HEK293 (cell line): ENCODE results near the gene SLC9A4.

Source experiments
- GLI2 ChIP-seq: fragments of 450-650 bp; formaldehyde crosslinking; IDR thresholded peaks from 2 replicates; pipeline ENCODE4; 2017; ENCODE audit warnings: missing biosample characterization, missing genetic modification characterization, low read depth, borderline replicate concordance
- HOXA7 ChIP-seq: sonication (generic); formaldehyde crosslinking; IDR thresholded peaks from 2 replicates; pipeline ENCODE4 v1.8.1; 2022; ENCODE audit warnings: missing genetic modification reagents, borderline replicate concordance
- YY1 ChIP-seq: fragments of 450-650 bp; formaldehyde crosslinking; IDR thresholded peaks from 2 replicates; pipeline ENCODE4 v1.5.1; 2018; ENCODE audit warnings: missing biosample characterization, missing genetic modification characterization
- ZNF404 ChIP-seq: fragments of 450-650 bp; formaldehyde crosslinking; IDR thresholded peaks from 2 replicates; pipeline ENCODE4 v1.5.1; 2017; ENCODE audit warnings: missing biosample characterization, missing genetic modification characterization
- ZNF423 ChIP-seq: fragments of 450-650 bp; formaldehyde crosslinking; IDR thresholded peaks from 2 replicates; pipeline ENCODE4 v1.5.1; 2016; ENCODE audit warnings: missing biosample characterization, missing genetic modification characterization
- ZNF561 ChIP-seq: fragments of 450-650 bp; IDR thresholded peaks from 2 replicates; pipeline ENCODE4 v1.5.1; 2018; ENCODE audit warnings: missing biosample characterization, missing genetic modification characterization, borderline replicate concordance
- ZNF626 ChIP-seq: fragments of 450-650 bp; sonication (Bioruptor Pico); formaldehyde crosslinking; IDR thresholded peaks from 2 replicates; pipeline ENCODE4 v1.5.1; 2018; ENCODE audit warnings: missing biosample characterization, missing genetic modification characterization, inconsistent platforms
- ZNF639 ChIP-seq: fragments of 450-650 bp; formaldehyde crosslinking; IDR thresholded peaks from 2 replicates; pipeline ENCODE4 v1.5.1; 2016; ENCODE audit warnings: missing biosample characterization, missing genetic modification characterization
- ZSCAN18 ChIP-seq: fragments of 450-650 bp; formaldehyde crosslinking; IDR thresholded peaks from 2 replicates; pipeline ENCODE4 v1.5.1; 2016; ENCODE audit warnings: missing biosample characterization, missing genetic modification characterization
- TF ChIP-seq, protein P1 (sequence below): fragments of 450-650 bp; formaldehyde crosslinking; IDR thresholded peaks from 2 replicates; pipeline ENCODE4 v1.5.1; 2016; ENCODE audit warnings: missing biosample characterization, missing genetic modification characterization
- TF ChIP-seq, protein P2 (sequence below): fragments of 450-650 bp; formaldehyde crosslinking; IDR thresholded peaks from 2 replicates; pipeline ENCODE4 v1.5.1; 2016; ENCODE audit warnings: missing biosample characterization, missing genetic modification characterization

GRCh38 chr2:102540882-102541281 is 67.9 kb downstream of the SLC9A4 start:
- no peak for TF ChIP-seq YY1 (tag by site-specific recombination)
- TF ChIP-seq, protein P1, sequence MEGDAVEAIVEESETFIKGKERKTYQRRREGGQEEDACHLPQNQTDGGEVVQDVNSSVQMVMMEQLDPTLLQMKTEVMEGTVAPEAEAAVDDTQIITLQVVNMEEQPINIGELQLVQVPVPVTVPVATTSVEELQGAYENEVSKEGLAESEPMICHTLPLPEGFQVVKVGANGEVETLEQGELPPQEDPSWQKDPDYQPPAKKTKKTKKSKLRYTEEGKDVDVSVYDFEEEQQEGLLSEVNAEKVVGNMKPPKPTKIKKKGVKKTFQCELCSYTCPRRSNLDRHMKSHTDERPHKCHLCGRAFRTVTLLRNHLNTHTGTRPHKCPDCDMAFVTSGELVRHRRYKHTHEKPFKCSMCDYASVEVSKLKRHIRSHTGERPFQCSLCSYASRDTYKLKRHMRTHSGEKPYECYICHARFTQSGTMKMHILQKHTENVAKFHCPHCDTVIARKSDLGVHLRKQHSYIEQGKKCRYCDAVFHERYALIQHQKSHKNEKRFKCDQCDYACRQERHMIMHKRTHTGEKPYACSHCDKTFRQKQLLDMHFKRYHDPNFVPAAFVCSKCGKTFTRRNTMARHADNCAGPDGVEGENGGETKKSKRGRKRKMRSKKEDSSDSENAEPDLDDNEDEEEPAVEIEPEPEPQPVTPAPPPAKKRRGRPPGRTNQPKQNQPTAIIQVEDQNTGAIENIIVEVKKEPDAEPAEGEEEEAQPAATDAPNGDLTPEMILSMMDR (tag by site-specific recombination), result no peak
- no peak for TF ChIP-seq ZNF561
- TF ChIP-seq ZNF626 (tag by site-specific recombination), result no peak
- TF ChIP-seq ZSCAN18 (tag by site-specific recombination), result no peak
- TF ChIP-seq, protein P2, sequence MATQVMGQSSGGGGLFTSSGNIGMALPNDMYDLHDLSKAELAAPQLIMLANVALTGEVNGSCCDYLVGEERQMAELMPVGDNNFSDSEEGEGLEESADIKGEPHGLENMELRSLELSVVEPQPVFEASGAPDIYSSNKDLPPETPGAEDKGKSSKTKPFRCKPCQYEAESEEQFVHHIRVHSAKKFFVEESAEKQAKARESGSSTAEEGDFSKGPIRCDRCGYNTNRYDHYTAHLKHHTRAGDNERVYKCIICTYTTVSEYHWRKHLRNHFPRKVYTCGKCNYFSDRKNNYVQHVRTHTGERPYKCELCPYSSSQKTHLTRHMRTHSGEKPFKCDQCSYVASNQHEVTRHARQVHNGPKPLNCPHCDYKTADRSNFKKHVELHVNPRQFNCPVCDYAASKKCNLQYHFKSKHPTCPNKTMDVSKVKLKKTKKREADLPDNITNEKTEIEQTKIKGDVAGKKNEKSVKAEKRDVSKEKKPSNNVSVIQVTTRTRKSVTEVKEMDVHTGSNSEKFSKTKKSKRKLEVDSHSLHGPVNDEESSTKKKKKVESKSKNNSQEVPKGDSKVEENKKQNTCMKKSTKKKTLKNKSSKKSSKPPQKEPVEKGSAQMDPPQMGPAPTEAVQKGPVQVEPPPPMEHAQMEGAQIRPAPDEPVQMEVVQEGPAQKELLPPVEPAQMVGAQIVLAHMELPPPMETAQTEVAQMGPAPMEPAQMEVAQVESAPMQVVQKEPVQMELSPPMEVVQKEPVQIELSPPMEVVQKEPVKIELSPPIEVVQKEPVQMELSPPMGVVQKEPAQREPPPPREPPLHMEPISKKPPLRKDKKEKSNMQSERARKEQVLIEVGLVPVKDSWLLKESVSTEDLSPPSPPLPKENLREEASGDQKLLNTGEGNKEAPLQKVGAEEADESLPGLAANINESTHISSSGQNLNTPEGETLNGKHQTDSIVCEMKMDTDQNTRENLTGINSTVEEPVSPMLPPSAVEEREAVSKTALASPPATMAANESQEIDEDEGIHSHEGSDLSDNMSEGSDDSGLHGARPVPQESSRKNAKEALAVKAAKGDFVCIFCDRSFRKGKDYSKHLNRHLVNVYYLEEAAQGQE (tag by site-specific recombination), result no peak
- TF ChIP-seq GLI2 (tag by site-specific recombination), result no peak
- no peak for TF ChIP-seq HOXA7 (CRISPR knock-in tag)
- TF ChIP-seq ZNF404 (tag by site-specific recombination), result no peak
- no peak for TF ChIP-seq ZNF423
- TF ChIP-seq ZNF639 (tag by site-specific recombination), result no peak
